GM12878 (cell line): ENCODE data around the gene DPF3. TPM values are rescaled to one million over a fixed set of nuclear protein-coding genes. Genes with fewer than 3 reads are reported as not detected.

Experiments
- ATAC-seq: fragments of 200-7000 bp; cut with Tn5 transposase; 3 replicates; pipeline ENCODE4 v1.9.1; 2020; ENCODE audit warnings: mild to moderate bottlenecking, moderate library complexity
- BruUV-seq: library from RNA; stranded (reverse); fragments of 400-500 nt; replicated peaks from 2 replicates; lab custom pipeline; 2021; lab: Mats Ljungman, UMichigan
- CTCF ChIA-PET: fragments of 300-600 bp; sonication (Branson Sonifier 250); formaldehyde crosslinking; extraction: SDS; loops from one replicate; lab custom pipeline; 2021; ENCODE audit warnings: inconsistent platforms; lab: Yijun Ruan, JAX
- POLR2A ChIA-PET: fragments of 350-600 bp; formaldehyde crosslinking; extraction: SDS; loops from one replicate; lab custom pipeline; 2021; ENCODE audit warnings: inconsistent platforms; lab: Charles Lee
- RAD21 ChIA-PET: fragments of 300-600 bp; sonication (Branson Sonifier 250); formaldehyde crosslinking; loops from one replicate; lab custom pipeline; 2023; ENCODE audit warnings: antibody characterized with exemption; ENCODE audit not compliant: unreplicated experiment; lab: Charles Lee
- SMC1A ChIA-PET: fragments of 300-600 bp; sonication (Branson Sonifier 250); formaldehyde crosslinking; loops from one replicate; lab custom pipeline; 2023; ENCODE audit not compliant: unreplicated experiment, uncharacterized antibody; lab: Charles Lee
- DNase-seq: peaks from one replicate; pipeline ENCODE4 v3.0.0-alpha.2; 2011; ENCODE audit warnings: low read depth, low spot score
- FAIRE-seq: peaks from 3 replicates; lab custom pipeline; 2011; peaks lifted over from hg19 to GRCh38; lab: Jason Lieb, UNC
- H2AFZ ChIP-seq: 2 replicates; pipeline ENCODE4 v1.6.0; 2011; ENCODE audit warnings: low read depth, low read length, control low read depth; ENCODE audit not compliant: control insufficient read depth
- H3K27ac ChIP-seq: 2 replicates; pipeline ENCODE4 v1.5.1; 2011; ENCODE audit warnings: control low read depth; ENCODE audit not compliant: control insufficient read depth, insufficient read depth
- H3K27me3 ChIP-seq, 2 experiments: replicated peaks in 1 of 2; 2 replicates each; pipeline versions ENCODE4 v1.6.0 to v1.6.1; 2011; ENCODE audit warnings: low read length in 1 of 2; ENCODE audit not compliant: control insufficient read depth in 2 of 2, insufficient read depth in 2 of 2
- H3K36me3 ChIP-seq, 2 experiments: 2 replicates each; pipeline ENCODE4 v1.5.1; 2011; ENCODE audit warnings: low read length in 1 of 2; ENCODE audit not compliant: control insufficient read depth in 2 of 2, insufficient read depth in 2 of 2
- H3K4me1 ChIP-seq: 2 replicates; pipeline ENCODE4 v1.6.1; 2011; ENCODE audit warnings: mild to moderate bottlenecking, low read length, moderate library complexity, mixed read lengths; ENCODE audit not compliant: control insufficient read depth, insufficient read depth
- H3K4me2 ChIP-seq: 2 replicates; pipeline ENCODE4 v1.6.0; 2011; ENCODE audit warnings: control low read depth; ENCODE audit not compliant: control insufficient read depth, insufficient read depth
- H3K4me3 ChIP-seq: fragments of 200-600 bp; sonication (generic); 2 replicates; pipeline ENCODE4 v1.5.1; 2016
- H3K79me2 ChIP-seq: 2 replicates; pipeline ENCODE4 v1.6.0; 2011; ENCODE audit warnings: low read length; ENCODE audit not compliant: control insufficient read depth, insufficient read depth
- H3K9ac ChIP-seq: 2 replicates; pipeline ENCODE4 v1.8.0; 2011; ENCODE audit warnings: low read length, control low read depth, mixed read lengths; ENCODE audit not compliant: control insufficient read depth, insufficient read depth
- H3K9me3 ChIP-seq: replicated peaks from 3 replicates; pipeline ENCODE4 v1.5.1; 2011; ENCODE audit warnings: mild to moderate bottlenecking, low read length; ENCODE audit not compliant: control insufficient read depth, insufficient read depth
- H4K20me1 ChIP-seq: 2 replicates; pipeline ENCODE4 v1.6.0; 2011; ENCODE audit not compliant: control insufficient read depth, insufficient read depth
- CBX3 ChIP-seq: fragments of 200-600 bp; sonication (generic); IDR thresholded peaks from 2 replicates; pipeline ENCODE4 v1.6.1; 2016; ENCODE audit warnings: low read depth, borderline replicate concordance
- E4F1 ChIP-seq: fragments of 450-650 bp; IDR thresholded peaks from 2 replicates; pipeline ENCODE4 v1.6.1; 2018; ENCODE audit warnings: borderline replicate concordance, mild to moderate bottlenecking; ENCODE audit not compliant: partially characterized antibody
- ESRRA ChIP-seq: IDR thresholded peaks from 2 replicates; pipeline ENCODE4 v1.6.1; 2012; ENCODE audit warnings: mild to moderate bottlenecking, low read length, improper control_type of control experiment
- ETV6 ChIP-seq, 2 experiments: fragments of 450-650 bp in 1 of 2; IDR thresholded peaks in 1 of 2; conservative IDR thresholded peaks in 1 of 2; 2 replicates each; pipeline ENCODE4 v1.6.1; 2014; ENCODE audit warnings: antibody characterized with exemption in 1 of 2, borderline replicate concordance in 1 of 2, low read depth in 1 of 2, mild to moderate bottlenecking in 1 of 2, moderate library complexity in 1 of 2
- HDAC2 ChIP-seq: fragments of 200-600 bp; sonication (generic); IDR thresholded peaks from 2 replicates; pipeline ENCODE4 v1.6.1; 2017
- NFYA ChIP-seq: IDR thresholded peaks from 2 replicates; pipeline ENCODE4 v1.6.1; 2011; ENCODE audit warnings: low read depth, mild to moderate bottlenecking, low read length, improper control_type of control experiment, borderline replicate concordance
- POLR2AphosphoS5 ChIP-seq: IDR thresholded peaks from 2 replicates; pipeline ENCODE4 v1.6.1; 2011; ENCODE audit warnings: mild to moderate bottlenecking, low read length, inconsistent platforms
- RELA ChIP-seq: fragments of 450-650 bp; IDR thresholded peaks from 2 replicates; pipeline ENCODE4 v1.8.0; 2014; ENCODE audit warnings: borderline replicate concordance; ENCODE audit not compliant: partially characterized antibody
- REST ChIP-seq: IDR thresholded peaks from 2 replicates; pipeline ENCODE4 v1.6.1; 2012; ENCODE audit warnings: mild to moderate bottlenecking, low read depth, low read length
- SP1 ChIP-seq: IDR thresholded peaks from one replicate; pipeline ENCODE4 v1.6.1; 2011; ENCODE audit warnings: low read depth, low read length
- WGBS: methylation state at CpG from one replicate; pipeline ENCODE4 v1.1.6; 2016; ENCODE audit warnings: low lambda C conversion rate; ENCODE audit not compliant: insufficient replicate concordance, insufficient coverage; ENCODE audit errors: missing lambda C conversion rate; 5-methylcytosine and 5-hydroxymethylcytosine counted together
- in situ Hi-C: fragments of 300-500 bp; cut with MboI; formaldehyde crosslinking; loops from 9 replicates; pipeline ENCODE4 v1.14.3; 2018; ENCODE audit warnings: mixed read lengths
- intact Hi-C: fragments of 100-400 bp; cut with micrococcal nuclease; formaldehyde crosslinking; loops from one replicate; pipeline ENCODE4 v1.14.2; 2022; ENCODE audit not compliant: unreplicated experiment
- polyA plus RNA-seq, 11 experiments: library from polyadenylated mRNA; depleted of rRNA in 4 of 11; unstranded in 6 of 11; stranded (reverse) in 5 of 11; fragments of >200 nt; fragmentation: Nextera tagmentation in 4 of 11; fragmentation: Illumina TruSeq in 1 of 11; extraction: Ambion mirVana in 4 of 11; extraction: Trizol in 1 of 11; gene quantifications; 1 replicate in 1 of 11; 2 replicates in 10 of 11; pipeline versions ENCODE4 v1.2.1 to v1.2.3, GENCODE V29; 2011 to 2016; ENCODE audit warnings: inconsistent platforms in 2 of 11, missing spikeins in 2 of 11, low read depth in 1 of 11
- total RNA-seq, 4 experiments: library from RNA; depleted of rRNA in 3 of 4; stranded (reverse); fragments of >200 nt in 3 of 4; fragmentation: Illumina TruSeq in 1 of 4; extraction: Trizol in 1 of 4; gene quantifications; 2 replicates each; pipeline versions ENCODE4 v1.2.1 to v1.2.3, GENCODE V29; 2013 to 2021

DPF3 gene
- total and polyA plus RNA-seq, 10 of the 15 experiments (the other 5 are each of a cell fraction or from before 2014, with no cell fraction given) = 0.69 to 8.0 (median 2.2) TPM

GRCh38 chr14:72685456-72685855 lies 208.4 kb downstream of the DPF3 start:
- ChIA-PET SMC1A (interaction anchor here (1.1 kb wide), 1 partner anchor 18 kb away, joined by 4 read pairs; no protein-coding TSS in a partner anchor), RAD21 (no interaction called here), CTCF (no interaction called here), POLR2A (no interaction called here)
- Histone ChIP-seq H3K4me2 (no peak overlapping the region), H3K9ac (no peak overlapping the region), H3K4me3 (no peak overlapping the region), H3K79me2 (no peaks in the 10 kb centered on the region), H3K36me3 (no peaks in the 10 kb centered on the region), H3K4me1 (no peaks in the 10 kb centered on the region), H3K27ac (no peak overlapping the region), H2AFZ (no peak overlapping the region), H3K9me3 (no peaks in the 10 kb centered on the region), H4K20me1 (no peaks in the 10 kb centered on the region), H3K27me3 (no peaks in the 10 kb centered on the region; a peak in 1 of 4 replicates)
- 77% methylated on average over 3 of the region's 3 CpGs for WGBS
- in situ Hi-C loops (no loop called here), intact Hi-C loops (no loop called here)
- ATAC-seq (no peak), FAIRE-seq (no peak), DNase-seq (no peak)
- BruUV-seq = no TSS peak
- TF ChIP-seq CBX3 (no peak), SP1 (no peak), ESRRA (no peak), REST (no peak), HDAC2 (no peak), E4F1 (no peak), RELA (no peak), ETV6 (conservative IDR thresholded peaks at IDR 0.05 in 1 of 2, IDR thresholded peaks at IDR 0.05 in 1 of 2; ENCODE audit: borderline replicate concordance in 1 of 2, low read depth in 1 of 2) (no peak), POLR2AphosphoS5 (no peak), NFYA (no peak)
